Measurements from ENCODE around the gene DLG2.

GRCh38 chr11:84264066-84264465 is 1363.1 kb downstream of the DLG2 start:
- TF ChIP-seq EZH2phosphoT487 (IDR thresholded peaks at IDR 0.05; ENCODE audit: low read depth) = no peak
- no peak for TF ChIP-seq CTCF (IDR thresholded peaks at IDR 0.05; ENCODE audit: low read depth, low read length)
